A549 (cell line): ENCODE results near the gene SHROOM1. TPM values are rescaled to one million over a fixed set of nuclear protein-coding genes. Genes with fewer than 3 reads are reported as not detected.

Experiments
- ATAC-seq, 2 experiments: fragments of 200-7000 bp in 1 of 2; fragments of >200 bp in 1 of 2; cut with Nextera tagmentation in 1 of 2; cut with Tn5 transposase in 1 of 2; 3 replicates each; pipeline versions ENCODE4 v1.8.0 to v1.9.1; 2018 to 2020; ENCODE audit warnings: mild to moderate bottlenecking in 1 of 2, moderate library complexity in 1 of 2
- CTCF ChIA-PET: fragments of 300-600 bp; sonication (Branson Sonifier 250); formaldehyde crosslinking; extraction: SDS; loops from one replicate; lab custom pipeline; 2021; ENCODE audit warnings: antibody characterized with exemption, inconsistent platforms; lab: Yijun Ruan, JAX
- POLR2A ChIA-PET: fragments of 350-600 bp; formaldehyde crosslinking; extraction: SDS; loops from one replicate; lab custom pipeline; 2021; ENCODE audit warnings: antibody characterized with exemption, inconsistent platforms; lab: Yijun Ruan, JAX
- DNase-seq, 2 experiments: peaks; one replicate each; pipeline versions ENCODE4 v3.0.0 to v3.0.0-alpha.2; 2011 to 2016; ENCODE audit warnings: low read depth in 1 of 2, low spot score in 1 of 2
- FAIRE-seq: peaks from 2 replicates; lab custom pipeline; 2011; peaks lifted over from hg19 to GRCh38; lab: Jason Lieb, UNC
- H3K27ac ChIP-seq, 2 experiments: fragments of >200 bp; sonication (Bioruptor Twin); formaldehyde crosslinking; 3 replicates each; pipeline ENCODE4 v1.5.1; 2016 to 2017
- H3K4me1 ChIP-seq: fragments of >200 bp; sonication (Bioruptor Twin); formaldehyde crosslinking; 3 replicates; pipeline ENCODE4 v1.6.1; 2016
- H3K4me2 ChIP-seq: fragments of >200 bp; sonication (Bioruptor Twin); formaldehyde crosslinking; 3 replicates; pipeline ENCODE4 v1.6.1; 2016
- H3K4me3 ChIP-seq: fragments of >200 bp; sonication (Bioruptor Twin); formaldehyde crosslinking; 3 replicates; pipeline ENCODE4 v1.5.1; 2016
- H3K9me3 ChIP-seq: fragments of >200 bp; sonication (Bioruptor Twin); formaldehyde crosslinking; 3 replicates; pipeline ENCODE4 v1.6.1; 2016
- ATOH8 ChIP-seq: fragments of 250-450 bp; sonication (Bioruptor Pico); IDR thresholded peaks from 2 replicates; pipeline ENCODE4 v1.5.0; 2020; ENCODE audit warnings: low read depth, mild to moderate bottlenecking, moderate library complexity
- BCL3 ChIP-seq: fragments of >200 bp; sonication (Bioruptor Twin); formaldehyde crosslinking; IDR thresholded peaks from 3 replicates; pipeline ENCODE4 v1.6.1; 2016
- CTCF ChIP-seq: fragments of >200 bp; sonication (Bioruptor Twin); formaldehyde crosslinking; IDR thresholded peaks from 3 replicates; pipeline ENCODE4 v1.5.1; 2016
- E2F6 ChIP-seq: IDR thresholded peaks from 2 replicates; pipeline ENCODE4 v1.6.1; 2012; ENCODE audit warnings: low read depth, borderline replicate concordance
- EHMT2 ChIP-seq: fragments of 200-600 bp; sonication (generic); IDR thresholded peaks from 2 replicates; pipeline ENCODE4 v1.6.1; 2016; ENCODE audit warnings: antibody characterized with exemption, low read depth, mild to moderate bottlenecking, moderate library complexity
- FOSB ChIP-seq: fragments of 250-450 bp; sonication (Bioruptor Pico); IDR thresholded peaks from 2 replicates; pipeline ENCODE4 v1.5.0; 2020; ENCODE audit warnings: mild to moderate bottlenecking, moderate library complexity
- FOSL2 ChIP-seq, 2 experiments: fragments of 450-650 bp in 1 of 2; fragments of >200 bp in 1 of 2; sonication (Bioruptor Twin) in 1 of 2; formaldehyde crosslinking; IDR thresholded peaks; 2 replicates each; pipeline versions ENCODE4 v1.5.0 to v1.6.1; 2016 to 2020; ENCODE audit warnings: mild to moderate bottlenecking in 1 of 2, moderate library complexity in 1 of 2
- HEYL ChIP-seq: fragments of 250-450 bp; sonication (Bioruptor Pico); IDR thresholded peaks from 2 replicates; pipeline ENCODE4 v1.8.0; 2021; ENCODE audit warnings: mild to moderate bottlenecking, moderate library complexity
- HOXA7 ChIP-seq: fragments of 250-450 bp; sonication (Bioruptor Pico); IDR thresholded peaks from 2 replicates; pipeline ENCODE4 v1.5.0; 2020; ENCODE audit warnings: mild to moderate bottlenecking, moderate library complexity
- MAX ChIP-seq: IDR thresholded peaks from 2 replicates; pipeline ENCODE4 v1.6.1; 2012
- MYC ChIP-seq: IDR thresholded peaks from 2 replicates; pipeline ENCODE4 v1.6.1; 2012; ENCODE audit warnings: mild to moderate bottlenecking, inconsistent platforms, low read length, improper control_type of control experiment, borderline replicate concordance
- NFE2L2 ChIP-seq: fragments of 150-350 bp; conservative IDR thresholded peaks from 2 replicates; pipeline ENCODE4 v1.6.1; 2014; ENCODE audit warnings: low read length
- NPAS2 ChIP-seq: fragments of 250-450 bp; sonication (Bioruptor Pico); IDR thresholded peaks from 2 replicates; pipeline ENCODE4 v1.8.0; 2022; ENCODE audit warnings: mild to moderate bottlenecking, moderate library complexity, borderline replicate concordance
- POLR2AphosphoS2 ChIP-seq: conservative IDR thresholded peaks from 2 replicates; pipeline ENCODE4 v1.6.1; 2012; ENCODE audit warnings: low read length, improper control_type of control experiment, inconsistent platforms
- RARB ChIP-seq: fragments of 250-450 bp; sonication (Bioruptor Pico); IDR thresholded peaks from 2 replicates; pipeline ENCODE4 v1.8.0; 2021; ENCODE audit warnings: mild to moderate bottlenecking, moderate library complexity
- SREBF2 ChIP-seq: fragments of 450-650 bp; IDR thresholded peaks from 2 replicates; pipeline ENCODE4 v1.6.1; 2014; ENCODE audit warnings: mild to moderate bottlenecking, moderate library complexity
- USF2 ChIP-seq: fragments of 450-650 bp; IDR thresholded peaks from 2 replicates; pipeline ENCODE4 v1.6.1; 2014; ENCODE audit warnings: antibody characterized with exemption
- ZC3H11A ChIP-seq: fragments of 450-650 bp; IDR thresholded peaks from 2 replicates; pipeline ENCODE4 v1.6.1; 2014; ENCODE audit warnings: antibody characterized with exemption, mild to moderate bottlenecking
- ZFP36 ChIP-seq: fragments of 450-650 bp; IDR thresholded peaks from 2 replicates; pipeline ENCODE4 v1.6.1; 2014; ENCODE audit warnings: borderline replicate concordance; ENCODE audit not compliant: partially characterized antibody
- ZSCAN20 ChIP-seq: fragments of 250-450 bp; sonication (Bioruptor Pico); IDR thresholded peaks from 2 replicates; pipeline ENCODE4 v1.8.0; 2022; ENCODE audit warnings: mild to moderate bottlenecking, moderate library complexity
- WGBS: methylation state at CpG from one replicate; pipeline ENCODE4 v1.1.6; 2017; ENCODE audit errors: missing lambda C conversion rate; 5-methylcytosine and 5-hydroxymethylcytosine counted together
- polyA plus RNA-seq, 4 experiments: library from polyadenylated mRNA; depleted of rRNA in 3 of 4; stranded (reverse); fragments of >200 nt; fragmentation: RNase III in 1 of 4; extraction: RNeasy Plus Mini Kit Qiagen cat#74134 plus additional on column Dnase treatment in 1 of 4; gene quantifications; 2 replicates in 3 of 4; 3 replicates in 1 of 4; pipeline ENCODE4 v1.2.3, GENCODE V29; 2011 to 2017

Gene SHROOM1
- polyA plus RNA-seq, 2 of the 4 experiments (the other 2 are of a cell fraction): 4.5 to 5.4 TPM

- no peak for TF ChIP-seq USF2
These were observed 11.0 kb downstream of the SHROOM1 start (continued) for GRCh38 chr5:132819468-132819867.

GRCh38 chr5:132817011-132817410 is 13.4 kb downstream of the SHROOM1 start:
- ChIA-PET POLR2A (no interaction called here), CTCF (interaction anchor here (1.0 to 7.8 kb wide), 7 partner anchors 8 to 432 kb away, joined by 3 to 87 read pairs (median 46); partner anchors contain the start of genes CCNI2 and SHROOM1)
- no peaks in the 10 kb centered on the region for H3K9me3 ChIP-seq
- no peak for TF ChIP-seq FOSB (CRISPR knock-in tag)
- FAIRE-seq (no peak), DNase-seq (no peak), ATAC-seq (no peak)
- no peak overlapping the region for H3K4me3 ChIP-seq
- H3K4me1 ChIP-seq: 0 out of 3 replicates have a peak, but pooled peaks cover 3% of the 10 kb centered on the region
- WGBS: 23% methylated on average over 1 of the region's 1 CpG
- no peak overlapping the region for H3K4me2 ChIP-seq
- H3K27ac ChIP-seq: no peak overlapping the region

- Histone ChIP-seq H3K4me3 (no peak overlapping the region), H3K27ac (no peak overlapping the region), H3K4me2 (no peak overlapping the region), H3K9me3 (no peaks in the 10 kb centered on the region), H3K4me1 (0 out of 3 replicates have a peak, but pooled peaks cover 3% of the 10 kb centered on the region)
- no peak for ATAC-seq
- TF ChIP-seq HOXA7 (no peak), NPAS2 (CRISPR knock-in tag) (no peak), ZC3H11A (no peak), MYC (no peak), FOSL2 (IDR thresholded peaks at IDR 0.05) (no peak), FOSL2 (CRISPR knock-in tag; IDR thresholded peaks at IDR 0.05) (no peak), HEYL (CRISPR knock-in tag) (no peak), MAX (no peak), CTCF (no peak), ZSCAN20 (CRISPR knock-in tag) (no peak), POLR2AphosphoS2 (no peak), E2F6 (no peak), RARB (CRISPR knock-in tag) (no peak), SREBF2 (no peak), BCL3 (no peak), USF2 (no peak), EHMT2 (no peak), NFE2L2 (no peak), ZFP36 (no peak), ATOH8 (CRISPR knock-in tag) (no peak)
- ChIA-PET CTCF (interaction anchor here (5.0 to 7.8 kb wide), 4 partner anchors 7 to 290 kb away, joined by 46 to 87 read pairs (median 73); partner anchors contain the start of genes CCNI2 and SHROOM1), POLR2A (no interaction called here)
- no peak for FAIRE-seq
- no peak for DNase-seq
These were observed 13.9 kb downstream of the SHROOM1 start for GRCh38 chr5:132816554-132816953.
